ENCODE measurements around the gene CD2AP.
"Not testable (repeated sequence)": the region's sequence is repeated elsewhere in the genome, so short reads cannot be mapped to it uniquely, and the experiment has no call there.

The CD2AP gene

GRCh38 chr6:47509937-47510336, 32.3 kb downstream of the CD2AP start:
- DNase-seq, result no peak

- no peak for DNase-seq
Measured at GRCh38 chr6:47512872-47513271, 35.3 kb downstream of the CD2AP start.

GRCh38 chr6:47519279-47519678, 41.7 kb downstream of the CD2AP start:
- no peak for DNase-seq

DNA sequence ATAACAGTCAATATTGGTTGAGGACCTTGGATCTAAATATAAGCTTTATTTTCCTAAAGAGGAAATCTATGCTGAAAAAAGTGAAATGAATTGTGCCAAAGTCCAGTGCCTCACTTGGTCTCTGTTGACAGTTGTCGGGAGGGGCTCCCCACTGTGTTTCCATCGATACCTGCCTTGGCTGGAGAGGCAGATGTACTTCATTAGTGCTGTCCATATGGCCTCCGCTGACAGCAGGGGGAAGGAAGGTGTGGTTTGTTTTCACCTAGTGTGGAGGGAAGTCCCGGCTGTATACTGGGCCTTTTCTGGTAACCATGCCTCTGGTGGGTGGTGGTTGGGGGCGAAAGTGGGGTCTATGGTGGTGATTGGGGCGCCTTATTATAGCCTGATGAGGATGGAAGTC, 42.7 kb downstream of the CD2AP start:
- no peak for DNase-seq

DNA sequence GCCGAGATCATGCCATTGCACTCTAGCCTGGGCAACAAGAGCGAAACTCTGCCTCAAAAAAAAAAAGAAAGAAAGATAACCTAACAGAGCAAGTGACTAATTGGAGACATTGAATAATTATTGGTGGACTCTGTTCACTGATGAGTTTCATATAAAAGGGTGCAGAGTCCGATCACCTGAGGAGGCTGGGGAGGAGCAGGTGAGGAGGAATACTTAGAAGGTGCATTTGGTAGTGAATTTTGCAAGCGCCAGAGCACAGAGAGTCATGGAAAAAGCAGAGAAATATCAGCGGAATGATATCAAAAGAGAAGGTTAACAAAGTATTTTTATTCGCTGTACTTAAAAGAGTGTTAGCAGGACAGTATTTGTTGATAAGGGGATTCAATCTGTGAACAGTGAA, 44.4 kb downstream of the CD2AP start:
- DNase-seq, result no peak

- DNase-seq, result no peak
Measured at GRCh38 chr6:47524136-47524845, 46.7 kb downstream of the CD2AP start.

- DNase-seq, result no peak
Measured at GRCh38 chr6:47525330-47526057, 47.9 kb downstream of the CD2AP start.

DNA sequence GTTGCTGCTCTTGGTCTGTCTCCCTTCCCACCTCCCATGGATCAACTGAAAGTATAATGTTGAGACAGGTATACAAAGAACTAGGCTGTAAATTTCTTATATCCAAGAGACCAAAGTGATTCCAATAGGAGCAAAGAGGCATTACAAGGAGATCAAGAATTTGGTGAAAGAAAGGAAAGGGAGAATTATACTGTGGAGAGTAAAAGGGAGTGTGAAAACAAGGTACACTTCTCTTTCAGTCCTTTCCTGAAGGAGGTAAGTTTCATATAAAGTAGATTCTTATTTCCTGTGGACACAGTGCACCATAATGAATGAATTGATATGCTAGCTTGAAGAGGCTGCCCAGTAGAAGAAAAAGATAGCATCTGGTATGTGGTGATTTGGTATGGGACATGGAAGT, 49.7 kb downstream of the CD2AP start:
- DNase-seq, result no peak

GRCh38 chr6:47529734-47530133, 52.1 kb downstream of the CD2AP start:
- no peak for DNase-seq

- DNase-seq, result no peak
Measured at GRCh38 chr6:47532981-47533585, 55.5 kb downstream of the CD2AP start.

- no peak for DNase-seq
Measured at GRCh38 chr6:47534063-47534462, 56.5 kb downstream of the CD2AP start.

GRCh38 chr6:47535316-47536225, 58.0 kb downstream of the CD2AP start:
- DNase-seq, result peak; percentile 1

GRCh38 chr6:47536816-47537401, 59.3 kb downstream of the CD2AP start:
- peak; percentile 45 for DNase-seq

GRCh38 chr6:47545223-47545622, 67.6 kb downstream of the CD2AP start:
- no peak for DNase-seq

- no peak for DNase-seq
Measured at GRCh38 chr6:47551670-47552069, 74.1 kb downstream of the CD2AP start.

GRCh38 chr6:47552319-47552718, 74.7 kb downstream of the CD2AP start:
- no peak for DNase-seq

DNA sequence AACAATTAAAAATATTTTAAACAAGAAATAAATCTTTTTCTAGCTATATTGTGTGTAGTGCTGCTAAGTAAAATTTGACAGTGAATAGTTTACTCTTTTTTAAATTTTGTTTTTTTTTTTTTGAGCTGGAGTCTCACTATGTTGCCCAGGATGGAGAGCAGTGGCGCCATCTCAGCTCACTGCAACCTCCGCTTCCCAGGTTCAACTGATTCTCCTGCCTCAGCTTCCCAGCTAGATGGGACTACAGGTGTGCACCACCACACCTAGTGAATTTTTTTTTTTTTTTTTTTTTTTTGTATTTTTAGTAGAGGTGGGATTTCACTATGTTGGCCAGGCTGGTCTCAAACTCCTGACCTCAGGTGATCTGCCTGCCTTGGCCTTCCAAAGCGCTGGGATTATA, 75.7 kb downstream of the CD2AP start:
- not testable (repeated sequence) for DNase-seq

GRCh38 chr6:47556459-47556858, 78.9 kb downstream of the CD2AP start:
- DNase-seq, result not testable (repeated sequence)

DNA sequence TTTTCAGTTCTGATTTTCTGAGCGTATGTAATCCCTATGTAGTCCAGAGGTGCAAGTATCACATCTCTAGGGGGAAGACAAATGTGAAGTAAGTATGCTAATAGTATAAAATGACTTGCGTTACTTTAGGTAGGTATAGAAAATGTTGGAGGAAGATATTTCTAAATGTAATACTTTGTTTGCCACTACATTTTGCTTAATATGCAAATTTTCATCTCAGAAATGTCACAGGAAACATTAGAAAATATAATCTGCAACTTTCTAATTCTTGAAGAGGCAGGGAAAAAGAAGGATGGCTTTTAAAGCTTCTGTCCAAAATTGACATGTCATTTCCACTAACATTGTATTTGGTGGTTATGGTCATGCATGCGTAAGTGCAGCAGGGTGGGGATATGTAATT, 85.6 kb downstream of the CD2AP start:
- DNase-seq, result no peak

DNA sequence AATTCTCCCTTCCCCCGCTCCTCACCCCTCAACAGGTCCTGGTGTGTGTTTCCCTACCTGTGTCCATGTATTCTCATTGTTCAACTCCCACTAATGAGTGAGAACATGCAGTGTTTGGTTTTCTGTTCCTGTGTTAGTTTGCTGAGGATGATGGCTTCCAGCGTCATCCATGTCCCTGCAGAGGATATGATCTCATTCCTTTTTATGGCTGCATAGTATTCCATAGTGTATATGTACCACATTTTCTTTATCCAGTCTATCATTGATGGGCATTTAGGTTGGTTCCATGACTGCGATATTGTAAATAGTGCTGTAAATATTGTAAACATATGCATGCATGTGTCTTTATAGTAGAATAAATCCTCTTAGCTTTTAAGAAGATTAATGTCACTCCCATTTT, 89.0 kb downstream of the CD2AP start:
- not testable (repeated sequence) for DNase-seq

GRCh38 chr6:47567586-47567985, 90.0 kb downstream of the CD2AP start:
- no peak for DNase-seq

- DNase-seq, result no peak
Measured at GRCh38 chr6:47571488-47571887, 93.9 kb downstream of the CD2AP start.

DNA sequence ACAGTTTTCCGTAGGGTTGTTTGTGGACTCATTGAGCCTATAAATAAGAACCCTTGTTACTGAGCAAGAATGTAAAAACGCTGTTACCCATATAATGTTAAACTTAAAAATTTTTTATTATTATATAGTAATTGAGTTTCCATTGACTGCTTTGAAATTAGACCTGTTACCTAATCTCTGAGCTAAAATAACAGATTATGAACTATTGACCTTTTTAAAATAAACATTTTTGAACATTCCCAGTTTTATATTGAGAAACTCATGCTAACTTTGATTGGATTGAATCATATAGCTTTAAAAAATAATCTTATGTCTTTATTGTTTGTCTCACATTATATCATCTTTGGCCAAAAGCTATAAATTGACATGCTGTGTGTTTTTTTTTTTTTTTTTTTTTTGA, 95.5 kb downstream of the CD2AP start:
- no peak for DNase-seq
